ENCODE measurements around the gene AUTS2.

DNA sequence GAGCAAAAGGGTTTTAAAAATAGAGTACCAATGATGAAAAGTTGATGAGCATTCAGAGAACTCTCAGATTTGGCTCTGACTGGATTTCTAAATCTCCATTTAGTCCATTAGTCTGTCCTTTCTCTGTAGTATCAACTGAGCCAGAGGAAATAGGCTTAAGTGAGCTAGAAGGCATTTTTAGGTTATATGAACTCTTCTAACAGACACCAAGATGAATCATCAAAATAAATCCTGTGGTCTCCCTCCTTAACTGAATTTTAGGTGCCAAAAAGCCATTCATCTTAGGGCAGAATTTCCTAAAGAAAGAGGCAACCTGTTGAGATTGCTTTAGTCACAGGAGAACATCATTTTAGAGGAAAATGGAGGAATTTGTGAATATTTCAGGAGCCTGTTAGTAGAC, 305.1 kb downstream of the AUTS2 start:
- TF ChIP-seq, protein P1, sequence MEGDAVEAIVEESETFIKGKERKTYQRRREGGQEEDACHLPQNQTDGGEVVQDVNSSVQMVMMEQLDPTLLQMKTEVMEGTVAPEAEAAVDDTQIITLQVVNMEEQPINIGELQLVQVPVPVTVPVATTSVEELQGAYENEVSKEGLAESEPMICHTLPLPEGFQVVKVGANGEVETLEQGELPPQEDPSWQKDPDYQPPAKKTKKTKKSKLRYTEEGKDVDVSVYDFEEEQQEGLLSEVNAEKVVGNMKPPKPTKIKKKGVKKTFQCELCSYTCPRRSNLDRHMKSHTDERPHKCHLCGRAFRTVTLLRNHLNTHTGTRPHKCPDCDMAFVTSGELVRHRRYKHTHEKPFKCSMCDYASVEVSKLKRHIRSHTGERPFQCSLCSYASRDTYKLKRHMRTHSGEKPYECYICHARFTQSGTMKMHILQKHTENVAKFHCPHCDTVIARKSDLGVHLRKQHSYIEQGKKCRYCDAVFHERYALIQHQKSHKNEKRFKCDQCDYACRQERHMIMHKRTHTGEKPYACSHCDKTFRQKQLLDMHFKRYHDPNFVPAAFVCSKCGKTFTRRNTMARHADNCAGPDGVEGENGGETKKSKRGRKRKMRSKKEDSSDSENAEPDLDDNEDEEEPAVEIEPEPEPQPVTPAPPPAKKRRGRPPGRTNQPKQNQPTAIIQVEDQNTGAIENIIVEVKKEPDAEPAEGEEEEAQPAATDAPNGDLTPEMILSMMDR (IDR thresholded peaks at IDR 0.05; ENCODE audit: poor library complexity, severe bottlenecking) = no peak
- TF ChIP-seq POLR2AphosphoS5 (IDR thresholded peaks at IDR 0.05) = no peak
- TF ChIP-seq EZH2 (IDR thresholded peaks at IDR 0.05; ENCODE audit: borderline replicate concordance, insufficient read depth, low read length, poor library complexity, severe bottlenecking) = no peak
